Keratinocyte (primary cell): Measurements from ENCODE around the gene SLC17A4. TPM values are rescaled to one million over a fixed set of nuclear protein-coding genes. Genes with fewer than 3 reads are reported as not detected.
"Not testable (repeated sequence)": the region's sequence is repeated elsewhere in the genome, so short reads cannot be mapped to it uniquely, and the experiment has no call there.

Source experiments
- DNase-seq: peaks from one replicate; pipeline ENCODE4 v3.0.0-alpha.2; 2011; ENCODE audit warnings: low read depth, missing footprints, low spot score
- FAIRE-seq: peaks from 2 replicates; lab custom pipeline; 2011; peaks lifted over from hg19 to GRCh38; lab: Jason Lieb, UNC
- H2AFZ ChIP-seq: 2 replicates; pipeline ENCODE4 v1.6.0; 2012; ENCODE audit warnings: low read length, control low read depth, inconsistent platforms; ENCODE audit not compliant: control insufficient read depth
- H3K27ac ChIP-seq: 2 replicates; pipeline ENCODE4 v1.5.1; 2011; ENCODE audit warnings: low read length; ENCODE audit not compliant: control insufficient read depth, insufficient read depth
- H3K27me3 ChIP-seq: 3 replicates; pipeline ENCODE4 v1.6.0; 2011; ENCODE audit warnings: low read length; ENCODE audit not compliant: control insufficient read depth, insufficient read depth; ENCODE audit errors: extremely low read depth
- H3K36me3 ChIP-seq, 2 experiments: 2 replicates in 1 of 2; 3 replicates in 1 of 2; pipeline ENCODE4 v1.5.1; 2011; ENCODE audit warnings: low read length in 2 of 2, mild to moderate bottlenecking in 1 of 2; ENCODE audit not compliant: control insufficient read depth in 2 of 2, insufficient read depth in 2 of 2; ENCODE audit errors: extremely low read depth in 1 of 2
- H3K4me1 ChIP-seq: 3 replicates; pipeline ENCODE4 v1.5.1; 2011; ENCODE audit warnings: low read length; ENCODE audit not compliant: control insufficient read depth, insufficient read depth; ENCODE audit errors: extremely low read depth
- H3K4me2 ChIP-seq: 3 replicates; pipeline ENCODE4 v1.6.0; 2011; ENCODE audit warnings: low read depth, low read length; ENCODE audit not compliant: control insufficient read depth, insufficient read depth; ENCODE audit errors: extremely low read depth
- H3K4me3 ChIP-seq, 3 experiments: fragments of 200-600 bp in 1 of 3; sonication (generic) in 1 of 3; 2 replicates in 2 of 3; 3 replicates in 1 of 3; pipeline ENCODE4 v1.5.1; 2011 to 2016; ENCODE audit warnings: low read length in 3 of 3, mild to moderate bottlenecking in 3 of 3, control low read depth in 2 of 3, inconsistent platforms in 1 of 3, low read depth in 1 of 3, mixed read lengths in 1 of 3, mixed run types in 1 of 3, moderate library complexity in 1 of 3; ENCODE audit not compliant: control insufficient read depth in 2 of 3, insufficient read depth in 2 of 3; ENCODE audit errors: extremely low read depth in 1 of 3
- H3K79me2 ChIP-seq: 2 replicates; pipeline ENCODE4 v1.6.0; 2012; ENCODE audit warnings: low read length; ENCODE audit not compliant: control insufficient read depth, insufficient read depth
- H3K9ac ChIP-seq: 3 replicates; pipeline ENCODE4 v1.6.0; 2011; ENCODE audit warnings: low read length; ENCODE audit not compliant: control insufficient read depth, insufficient read depth; ENCODE audit errors: extremely low read depth
- H3K9me1 ChIP-seq: 3 replicates; pipeline ENCODE4 v1.6.0; 2011; ENCODE audit warnings: low read length; ENCODE audit not compliant: control insufficient read depth, insufficient read depth; ENCODE audit errors: extremely low read depth
- H3K9me3 ChIP-seq: 2 replicates; pipeline ENCODE4 v1.5.1; 2012; ENCODE audit warnings: low read depth, low read length; ENCODE audit not compliant: control insufficient read depth
- H4K20me1 ChIP-seq: 3 replicates; pipeline ENCODE4 v1.6.0; 2011; ENCODE audit warnings: low read length; ENCODE audit not compliant: control insufficient read depth, insufficient read depth; ENCODE audit errors: extremely low read depth
- CTCF ChIP-seq, 3 experiments: IDR thresholded peaks in 1 of 3; conservative IDR thresholded peaks in 1 of 3; optimal IDR thresholded peaks in 1 of 3; 2 replicates in 2 of 3; 3 replicates in 1 of 3; pipeline versions ENCODE3 to v1.5.1; 2011; ENCODE audit warnings: low read length in 3 of 3, mild to moderate bottlenecking in 3 of 3, moderate library complexity in 2 of 3, control low read depth in 1 of 3, inconsistent platforms in 1 of 3; ENCODE audit not compliant: insufficient read depth in 2 of 3; ENCODE audit errors: extremely low read depth in 1 of 3
- EZH2 ChIP-seq: IDR thresholded peaks from one replicate; pipeline ENCODE4 v1.6.1; 2012; ENCODE audit warnings: inconsistent platforms, mild to moderate bottlenecking, low read length, moderate library complexity
- dilution Hi-C: fragments of 300-500 bp; cut with MboI; formaldehyde crosslinking; loops from one replicate; pipeline ENCODE4 v1.7.0; 2020; ENCODE audit warnings: low sequenced_read_pairs; ENCODE audit not compliant: extremely low pct_ligation_motif_present
- polyA plus RNA-seq, 5 experiments: library from polyadenylated mRNA; depleted of rRNA in 3 of 5; stranded (reverse) in 3 of 5; stranded (forward) in 1 of 5; unstranded in 1 of 5; fragments of >200 nt; gene quantifications; 1 replicate in 1 of 5; 2 replicates in 3 of 5; 3 replicates in 1 of 5; pipeline versions ENCODE4 v1.2.1 to v1.2.3, GENCODE V29; 2011 to 2012; ENCODE audit warnings: missing spikeins in 2 of 5, low read depth in 1 of 5, low replicate concordance in 1 of 5

Gene SLC17A4
- polyA plus RNA-seq, 1 donor (not counting 4 experiments of a cell fraction or from before 2014, with no cell fraction given) = not detected

- H3K27ac ChIP-seq = no peak overlapping the region
- FAIRE-seq (no peak), DNase-seq (no peak)
- no peaks in the 10 kb centered on the region for H3K36me3 ChIP-seq
- no peaks in the 10 kb centered on the region for H3K4me1 ChIP-seq
- no peak overlapping the region for H3K9ac ChIP-seq
- no peaks in the 10 kb centered on the region for H3K9me1 ChIP-seq
- H3K79me2 ChIP-seq = no peaks in the 10 kb centered on the region
- H3K4me2 ChIP-seq = no peak overlapping the region
- no peaks in the 10 kb centered on the region for H4K20me1 ChIP-seq
- no peak overlapping the region for H2AFZ ChIP-seq
- no peaks in the 10 kb centered on the region for H3K27me3 ChIP-seq
- TF ChIP-seq EZH2 = no peak
- TF ChIP-seq CTCF (optimal IDR thresholded peaks at IDR 0.05 in 1 of 3, IDR thresholded peaks at IDR 0.05 in 1 of 3, conservative IDR thresholded peaks at IDR 0.05 in 1 of 3; ENCODE audit: extremely low read depth in 1 of 3, insufficient read depth in 2 of 3, low read length in 3 of 3) = no peak
- dilution Hi-C loops = no loop called here
- no peak overlapping the region for H3K4me3 ChIP-seq
- no peaks in the 10 kb centered on the region for H3K9me3 ChIP-seq
Observed at GRCh38 chr6:25748049-25748448, 6.5 kb upstream of the SLC17A4 start.

DNA sequence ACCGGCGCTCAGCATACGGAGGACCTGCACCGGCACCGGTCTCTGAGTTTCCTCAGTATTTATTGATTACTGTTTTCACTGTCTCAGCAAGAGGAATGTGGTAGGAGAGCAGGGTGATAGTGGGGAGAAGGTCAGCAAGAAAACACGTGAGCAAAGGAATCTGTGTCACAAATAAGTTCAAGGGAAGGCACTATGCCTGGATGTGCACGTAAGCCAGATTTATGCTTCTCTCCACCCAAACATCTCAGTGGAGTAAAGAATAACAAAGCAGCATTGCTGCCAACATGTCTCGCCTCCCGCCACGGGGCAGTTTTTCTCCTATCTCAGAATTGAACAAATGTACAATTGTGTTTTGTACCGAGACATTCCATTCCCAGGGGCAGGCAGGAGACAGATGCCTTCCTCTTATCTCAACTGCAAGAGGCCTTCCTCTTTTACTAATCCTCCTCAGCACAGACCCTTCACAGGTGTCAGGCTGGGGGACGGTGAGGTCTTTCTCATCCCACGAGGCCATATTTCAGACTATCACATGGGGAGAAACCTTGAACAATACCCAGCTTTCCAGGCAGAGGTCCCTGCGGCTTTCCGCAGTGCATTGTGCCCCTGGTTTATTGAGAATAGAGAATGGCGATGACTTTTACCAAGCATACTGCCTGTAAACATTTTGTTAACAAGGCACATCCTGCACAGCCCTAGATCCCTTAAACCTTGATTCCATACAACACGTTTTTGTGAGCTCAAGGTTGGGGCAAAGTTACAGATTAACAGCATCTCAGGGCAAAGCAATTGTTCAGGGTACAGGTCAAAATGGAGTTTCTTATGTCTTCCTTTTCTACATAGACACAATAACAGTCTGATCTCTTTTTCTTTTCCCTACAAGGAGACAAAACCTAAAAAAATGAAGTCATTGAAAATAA lies 5.7 kb upstream of the SLC17A4 start:
- H3K36me3 ChIP-seq, H3K79me2 ChIP-seq, H3K9ac ChIP-seq, H3K27ac ChIP-seq, H4K20me1 ChIP-seq, H3K27me3 ChIP-seq, dilution Hi-C loops, H3K4me3 ChIP-seq, H3K4me2 ChIP-seq, H3K9me3 ChIP-seq, H3K9me1 ChIP-seq, H2AFZ ChIP-seq, FAIRE-seq, H3K4me1 ChIP-seq, DNase-seq: not testable (repeated sequence)
